AG10803 (cell line): ENCODE results near the gene CNTN6.
A peak's percentile ranks its signal among the peaks of the same experiment; 100 is the strongest.

Experiments used
- DNase-seq: peaks from one replicate; pipeline ENCODE4 v3.0.0; 2010; ENCODE audit warnings: low read depth
- H3K4me3 ChIP-seq: 2 replicates; pipeline ENCODE4 v1.5.1; 2011; ENCODE audit warnings: mild to moderate bottlenecking, low read length, control low read depth
- CTCF ChIP-seq: conservative IDR thresholded peaks from 2 replicates; pipeline ENCODE4 v1.5.1; 2011; ENCODE audit warnings: mild to moderate bottlenecking, low read length, control low read depth, inconsistent platforms

CNTN6 gene

GRCh38 chr3:1103525-1103924, 10.7 kb downstream of the CNTN6 start:
- H3K4me3 ChIP-seq: no peak overlapping the region
- no peak for DNase-seq
- peak; percentile 23; the same call in 1 of the 2 replicates for TF ChIP-seq CTCF

- no peak for TF ChIP-seq CTCF
- no peak overlapping the region for H3K4me3 ChIP-seq
- DNase-seq: no peak
Measured at GRCh38 chr3:1117843-1118473, 25.1 kb downstream of the CNTN6 start.

GRCh38 chr3:1131166-1131565, 38.3 kb downstream of the CNTN6 start:
- H3K4me3 ChIP-seq: no peak overlapping the region
- TF ChIP-seq CTCF: no peak
- no peak for DNase-seq

GRCh38 chr3:1135194-1135593, 42.4 kb downstream of the CNTN6 start:
- no peak overlapping the region for H3K4me3 ChIP-seq
- TF ChIP-seq CTCF: no peak
- DNase-seq: no peak

- no peak for TF ChIP-seq CTCF
Measured at GRCh38 chr3:1138036-1138435, 45.2 kb downstream of the CNTN6 start.

GRCh38 chr3:1139071-1139470, 46.2 kb downstream of the CNTN6 start:
- no peak for DNase-seq
- no peak for TF ChIP-seq CTCF
- H3K4me3 ChIP-seq: no peak overlapping the region

More at GRCh38 chr3:1138036-1138435, 45.2 kb downstream of the CNTN6 start:
- DNase-seq: no peak
- no peak overlapping the region for H3K4me3 ChIP-seq

- no peak for TF ChIP-seq CTCF
- DNase-seq: no peak
- H3K4me3 ChIP-seq: no peak overlapping the region
Measured at GRCh38 chr3:1147326-1147725, 54.5 kb downstream of the CNTN6 start.
